SU-DHL-6 (cell line): ENCODE results near the gene COL13A1.

Experiments
- CTCF ChIP-seq: fragments of 200-600 bp; sonication (generic); IDR thresholded peaks from one replicate; pipeline ENCODE4 v1.5.1; 2017; ENCODE audit warnings: antibody characterized with exemption, mild to moderate bottlenecking, low read length, moderate library complexity; ENCODE audit not compliant: insufficient read depth, poor library complexity, severe bottlenecking
- EZH2phosphoT487 ChIP-seq: fragments of 200-600 bp; sonication (generic), shearing (Covaris generic); conservative IDR thresholded peaks from 2 replicates; pipeline ENCODE4 v1.6.1; 2018; ENCODE audit warnings: mild to moderate bottlenecking, antibody characterized with exemption, low read length, moderate library complexity, mixed read lengths

- TF ChIP-seq CTCF = no peak
- no peak for TF ChIP-seq EZH2phosphoT487
These were observed 61.3 kb downstream of the COL13A1 start for GRCh38 chr10:69862882-69863530.
